WTC11 (cell line): ENCODE measurements around the gene TST. TPM values are rescaled to one million over a fixed set of nuclear protein-coding genes. Genes with fewer than 3 reads are reported as not detected.

Experiments
- ATAC-seq: fragments of 200-7000 bp; cut with Tn5 transposase; 2 replicates; pipeline ENCODE4 v1.10.0; 2021; ENCODE audit warnings: mild to moderate bottlenecking, moderate library complexity
- CTCF ChIA-PET: fragments of 300-600 bp; sonication (Branson Sonifier 250); formaldehyde crosslinking; loops from one replicate; lab custom pipeline; 2021; ENCODE audit warnings: antibody characterized with exemption; lab: Charles Lee
- POLR2A ChIA-PET: fragments of 350-600 bp; sonication (Branson Sonifier 250); formaldehyde crosslinking; loops from one replicate; lab custom pipeline; 2021; ENCODE audit warnings: antibody characterized with exemption; lab: Charles Lee
- DNase-seq: peaks from one replicate; pipeline ENCODE4 v3.0.0; 2021; ENCODE audit warnings: low spot score
- H3K27ac Mint-ChIP-seq: 2 replicates; pipeline ENCODE4 v1.8.0; 2021; ENCODE audit warnings: mixed read lengths
- H3K27me3 Mint-ChIP-seq: 2 replicates; pipeline ENCODE4 v1.8.0; 2021; ENCODE audit warnings: low read depth, mild to moderate bottlenecking, moderate library complexity, mixed read lengths
- H3K36me3 Mint-ChIP-seq: 2 replicates; pipeline ENCODE4 v1.8.0; 2021; ENCODE audit warnings: mixed read lengths
- H3K4me1 Mint-ChIP-seq: 2 replicates; pipeline ENCODE4 v1.8.0; 2022; ENCODE audit warnings: mixed read lengths
- H3K4me3 Mint-ChIP-seq: 2 replicates; pipeline ENCODE4 v1.8.0; 2021; ENCODE audit warnings: mild to moderate bottlenecking, moderate library complexity, mixed read lengths
- H3K9me3 Mint-ChIP-seq: 2 replicates; pipeline ENCODE4 v1.8.0; 2021; ENCODE audit warnings: mixed read lengths
- ATF2 ChIP-seq: sonication (generic); formaldehyde crosslinking; IDR thresholded peaks from 2 replicates; pipeline ENCODE4 v1.8.1; 2022; ENCODE audit warnings: low read depth, missing genetic modification reagents, borderline replicate concordance
- ATF6 ChIP-seq: sonication (generic); formaldehyde crosslinking; IDR thresholded peaks from 2 replicates; pipeline ENCODE4 v1.8.1; 2023; ENCODE audit warnings: mild to moderate bottlenecking, missing genetic modification reagents
- CDX4 ChIP-seq: fragments of 250-450 bp; sonication (Bioruptor Pico); IDR thresholded peaks from 2 replicates; pipeline ENCODE4 v1.9.0; 2021; ENCODE audit warnings: moderate library complexity, mild to moderate bottlenecking, inconsistent platforms, borderline replicate concordance
- CREM ChIP-seq: sonication (generic); formaldehyde crosslinking; IDR thresholded peaks from 2 replicates; pipeline ENCODE4 v1.8.1; 2022; ENCODE audit warnings: mild to moderate bottlenecking, missing genetic modification reagents, moderate library complexity
- EMX1 ChIP-seq: fragments of 250-450 bp; sonication (Bioruptor Pico); IDR thresholded peaks from 2 replicates; pipeline ENCODE4 v1.8.0; 2021; ENCODE audit warnings: mild to moderate bottlenecking
- FOXP1 ChIP-seq: sonication (generic); formaldehyde crosslinking; IDR thresholded peaks from 2 replicates; pipeline ENCODE4 v1.8.0; 2022; ENCODE audit warnings: missing genetic modification reagents, mild to moderate bottlenecking, moderate library complexity, borderline replicate concordance
- GTF2I ChIP-seq: fragments of 250-450 bp; sonication (Bioruptor Pico); conservative IDR thresholded peaks from 2 replicates; pipeline ENCODE4 v1.4.0; 2021; ENCODE audit warnings: mild to moderate bottlenecking
- IRF2 ChIP-seq: sonication (generic); formaldehyde crosslinking; IDR thresholded peaks from 2 replicates; pipeline ENCODE4 v1.8.0; 2022; ENCODE audit warnings: low read depth, missing genetic modification reagents, borderline replicate concordance
- MXD4 ChIP-seq: fragments of 250-450 bp; sonication (Bioruptor Pico); IDR thresholded peaks from 2 replicates; pipeline ENCODE4 v1.8.0; 2021; ENCODE audit warnings: mild to moderate bottlenecking, moderate library complexity, borderline replicate concordance
- NR2C2 ChIP-seq: sonication (generic); formaldehyde crosslinking; IDR thresholded peaks from 2 replicates; pipeline ENCODE4 v1.8.0; 2022; ENCODE audit warnings: mild to moderate bottlenecking, missing genetic modification reagents
- SMAD3 ChIP-seq: sonication (generic); formaldehyde crosslinking; IDR thresholded peaks from 2 replicates; pipeline ENCODE4 v1.8.0; 2022; ENCODE audit warnings: missing genetic modification reagents, mild to moderate bottlenecking, borderline replicate concordance
- ZNF671 ChIP-seq: fragments of 250-450 bp; sonication (Bioruptor Pico); IDR thresholded peaks from 2 replicates; pipeline ENCODE4 v1.8.0; 2021; ENCODE audit warnings: mild to moderate bottlenecking
- total RNA-seq: library from RNA; stranded (reverse); gene quantifications from 3 replicates; pipeline ENCODE4 v1.2.3, GENCODE V29; 2021
- TF ChIP-seq, protein P1 (sequence below): sonication (generic); formaldehyde crosslinking; conservative IDR thresholded peaks from 2 replicates; pipeline ENCODE4 v1.8.1; 2023; ENCODE audit warnings: mild to moderate bottlenecking, low read depth, missing genetic modification reagents, moderate library complexity
- TF ChIP-seq, protein P2 (sequence below): sonication (generic); formaldehyde crosslinking; IDR thresholded peaks from 2 replicates; pipeline ENCODE4 v1.8.1; 2022; ENCODE audit warnings: low read depth, mild to moderate bottlenecking, moderate library complexity, missing genetic modification reagents, borderline replicate concordance
- TF ChIP-seq, protein P3 (sequence below): sonication (generic); formaldehyde crosslinking; IDR thresholded peaks from 2 replicates; pipeline ENCODE4 v1.8.0; 2022; ENCODE audit warnings: mild to moderate bottlenecking, missing genetic modification reagents
- TF ChIP-seq, protein P4 (sequence below): fragments of 250-450 bp; sonication (Bioruptor Pico); conservative IDR thresholded peaks from 2 replicates; pipeline ENCODE4 v1.9.0; 2021; ENCODE audit warnings: mild to moderate bottlenecking

The TST gene
- total RNA-seq, 1 experiment from 2014 or later: 24.4 TPM

GRCh38 chr22:37065961-37066360, 46.7 kb upstream of the TST start:
- Mint-ChIP-seq H3K4me3 (no peak overlapping the region), H3K9me3 (no peaks in the 10 kb centered on the region), H3K27ac (no peak overlapping the region), H3K27me3 (peaks cover 39% of the 10 kb centered on the region), H3K36me3 (no peaks in the 10 kb centered on the region), H3K4me1 (peaks cover 19% of the 10 kb centered on the region)
- ATAC-seq: no peak
- ChIA-PET POLR2A (interaction anchor here (0.5 kb wide), 1 partner anchor 514 kb away, joined by 3 read pairs; the partner anchor contains the start of gene LGALS2), CTCF (interaction anchor here (1.5 kb wide), 1 partner anchor 20 kb away, joined by 5 read pairs; no protein-coding TSS in a partner anchor)
- no peak for DNase-seq
- TF ChIP-seq CDX4 (CRISPR knock-in tag): no peak
- no peak for TF ChIP-seq GTF2I (CRISPR knock-in tag)
- TF ChIP-seq ATF6 (CRISPR knock-in tag): no peak
- TF ChIP-seq ATF2: no peak
- TF ChIP-seq, protein P1, sequence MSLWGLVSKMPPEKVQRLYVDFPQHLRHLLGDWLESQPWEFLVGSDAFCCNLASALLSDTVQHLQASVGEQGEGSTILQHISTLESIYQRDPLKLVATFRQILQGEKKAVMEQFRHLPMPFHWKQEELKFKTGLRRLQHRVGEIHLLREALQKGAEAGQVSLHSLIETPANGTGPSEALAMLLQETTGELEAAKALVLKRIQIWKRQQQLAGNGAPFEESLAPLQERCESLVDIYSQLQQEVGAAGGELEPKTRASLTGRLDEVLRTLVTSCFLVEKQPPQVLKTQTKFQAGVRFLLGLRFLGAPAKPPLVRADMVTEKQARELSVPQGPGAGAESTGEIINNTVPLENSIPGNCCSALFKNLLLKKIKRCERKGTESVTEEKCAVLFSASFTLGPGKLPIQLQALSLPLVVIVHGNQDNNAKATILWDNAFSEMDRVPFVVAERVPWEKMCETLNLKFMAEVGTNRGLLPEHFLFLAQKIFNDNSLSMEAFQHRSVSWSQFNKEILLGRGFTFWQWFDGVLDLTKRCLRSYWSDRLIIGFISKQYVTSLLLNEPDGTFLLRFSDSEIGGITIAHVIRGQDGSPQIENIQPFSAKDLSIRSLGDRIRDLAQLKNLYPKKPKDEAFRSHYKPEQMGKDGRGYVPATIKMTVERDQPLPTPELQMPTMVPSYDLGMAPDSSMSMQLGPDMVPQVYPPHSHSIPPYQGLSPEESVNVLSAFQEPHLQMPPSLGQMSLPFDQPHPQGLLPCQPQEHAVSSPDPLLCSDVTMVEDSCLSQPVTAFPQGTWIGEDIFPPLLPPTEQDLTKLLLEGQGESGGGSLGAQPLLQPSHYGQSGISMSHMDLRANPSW: no peak
- TF ChIP-seq IRF2: no peak
- TF ChIP-seq FOXP1: no peak

DNA sequence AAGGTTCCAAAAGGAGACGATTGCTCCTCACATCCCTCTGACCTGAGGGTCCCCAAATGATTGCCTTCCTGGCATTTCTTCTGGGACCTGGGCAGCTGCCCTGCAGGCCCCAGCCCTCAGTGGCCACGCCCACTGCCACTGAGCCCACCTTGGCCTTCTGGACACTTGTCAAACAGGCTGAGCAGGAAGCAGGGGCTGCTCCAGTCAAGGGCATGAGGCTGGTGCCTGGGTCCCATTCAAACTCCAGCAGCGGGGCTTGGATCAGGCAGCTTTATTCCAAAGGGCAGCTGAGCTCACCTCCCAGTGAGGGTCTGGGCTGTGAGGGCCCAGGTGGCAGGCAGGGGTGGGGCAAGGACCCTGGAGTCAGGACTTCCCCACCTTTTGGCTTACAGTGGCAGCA, 45.9 kb upstream of the TST start:
- CTCF ChIA-PET: interaction anchor here (0.9 to 1.2 kb wide), 3 partner anchors 19 to 43 kb away, joined by 3 to 4 read pairs (median 3); no protein-coding TSS in a partner anchor
- H3K36me3 Mint-ChIP-seq: no peaks in the 10 kb centered on the region
- ATAC-seq (no peak), DNase-seq (no peak)
- peaks cover 39% of the 10 kb centered on the region for H3K27me3 Mint-ChIP-seq
- H3K4me1 Mint-ChIP-seq: peaks cover 19% of the 10 kb centered on the region
- H3K9me3 Mint-ChIP-seq: no peaks in the 10 kb centered on the region
- no peak overlapping the region for H3K4me3 Mint-ChIP-seq
- no peak overlapping the region for H3K27ac Mint-ChIP-seq
- POLR2A ChIA-PET: interaction anchor here (0.6 kb wide), 1 partner anchor 1689 kb away, joined by 7 read pairs; no protein-coding TSS in a partner anchor
- no peak for TF ChIP-seq ATF6 (CRISPR knock-in tag)
- TF ChIP-seq MXD4 (CRISPR knock-in tag): no peak
- TF ChIP-seq CDX4 (CRISPR knock-in tag): no peak
- TF ChIP-seq, protein P2, sequence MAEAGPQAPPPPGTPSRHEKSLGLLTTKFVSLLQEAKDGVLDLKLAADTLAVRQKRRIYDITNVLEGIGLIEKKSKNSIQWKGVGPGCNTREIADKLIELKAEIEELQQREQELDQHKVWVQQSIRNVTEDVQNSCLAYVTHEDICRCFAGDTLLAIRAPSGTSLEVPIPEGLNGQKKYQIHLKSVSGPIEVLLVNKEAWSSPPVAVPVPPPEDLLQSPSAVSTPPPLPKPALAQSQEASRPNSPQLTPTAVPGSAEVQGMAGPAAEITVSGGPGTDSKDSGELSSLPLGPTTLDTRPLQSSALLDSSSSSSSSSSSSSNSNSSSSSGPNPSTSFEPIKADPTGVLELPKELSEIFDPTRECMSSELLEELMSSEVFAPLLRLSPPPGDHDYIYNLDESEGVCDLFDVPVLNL: no peak
- TF ChIP-seq ZNF671 (CRISPR knock-in tag): no peak
- no peak for TF ChIP-seq FOXP1
- no peak for TF ChIP-seq CREM (CRISPR knock-in tag)
- TF ChIP-seq, protein P3, sequence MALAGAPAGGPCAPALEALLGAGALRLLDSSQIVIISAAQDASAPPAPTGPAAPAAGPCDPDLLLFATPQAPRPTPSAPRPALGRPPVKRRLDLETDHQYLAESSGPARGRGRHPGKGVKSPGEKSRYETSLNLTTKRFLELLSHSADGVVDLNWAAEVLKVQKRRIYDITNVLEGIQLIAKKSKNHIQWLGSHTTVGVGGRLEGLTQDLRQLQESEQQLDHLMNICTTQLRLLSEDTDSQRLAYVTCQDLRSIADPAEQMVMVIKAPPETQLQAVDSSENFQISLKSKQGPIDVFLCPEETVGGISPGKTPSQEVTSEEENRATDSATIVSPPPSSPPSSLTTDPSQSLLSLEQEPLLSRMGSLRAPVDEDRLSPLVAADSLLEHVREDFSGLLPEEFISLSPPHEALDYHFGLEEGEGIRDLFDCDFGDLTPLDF (CRISPR knock-in tag): no peak
- TF ChIP-seq NR2C2 (CRISPR knock-in tag): no peak
- TF ChIP-seq EMX1 (CRISPR knock-in tag): no peak
- TF ChIP-seq, protein P4, sequence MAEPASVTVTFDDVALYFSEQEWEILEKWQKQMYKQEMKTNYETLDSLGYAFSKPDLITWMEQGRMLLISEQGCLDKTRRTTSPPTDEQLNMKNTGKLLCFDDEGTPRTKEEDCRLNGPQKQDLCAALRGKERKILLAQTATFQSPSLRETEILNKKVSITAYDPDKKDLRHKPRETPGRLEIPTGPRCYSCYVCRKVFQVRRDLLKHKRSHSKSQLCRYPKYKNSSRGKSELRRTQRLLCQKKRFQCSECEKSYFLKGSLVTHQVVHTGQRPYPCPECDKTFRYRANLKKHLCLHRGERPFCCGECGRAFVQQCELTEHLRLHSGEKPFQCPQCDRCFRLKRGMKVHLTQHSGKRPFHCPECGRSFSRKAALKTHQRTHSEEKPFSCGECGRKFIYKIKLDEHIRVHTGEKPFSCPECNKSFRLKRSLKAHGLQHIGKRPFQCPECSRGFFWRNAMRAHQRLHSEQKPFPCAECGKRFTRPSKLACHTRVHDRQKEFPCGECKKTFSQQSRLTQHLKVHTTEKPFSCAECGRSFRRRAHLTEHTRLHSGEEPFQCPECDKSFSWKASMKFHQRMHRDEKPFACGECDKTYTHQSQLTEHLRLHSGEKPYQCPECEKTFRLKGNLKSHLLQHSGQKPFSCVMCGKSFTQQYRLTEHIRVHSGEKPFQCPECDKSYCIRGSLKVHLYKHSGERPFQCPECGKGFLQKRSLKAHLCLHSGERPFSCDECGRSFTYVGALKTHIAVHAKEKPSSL (CRISPR knock-in tag): no peak
- no peak for TF ChIP-seq SMAD3
